ENCODE data around the gene PLAC9.
"Not testable (repeated sequence)": the region's sequence is repeated elsewhere in the genome, so short reads cannot be mapped to it uniquely, and the experiment has no call there.

Gene PLAC9

DNA sequence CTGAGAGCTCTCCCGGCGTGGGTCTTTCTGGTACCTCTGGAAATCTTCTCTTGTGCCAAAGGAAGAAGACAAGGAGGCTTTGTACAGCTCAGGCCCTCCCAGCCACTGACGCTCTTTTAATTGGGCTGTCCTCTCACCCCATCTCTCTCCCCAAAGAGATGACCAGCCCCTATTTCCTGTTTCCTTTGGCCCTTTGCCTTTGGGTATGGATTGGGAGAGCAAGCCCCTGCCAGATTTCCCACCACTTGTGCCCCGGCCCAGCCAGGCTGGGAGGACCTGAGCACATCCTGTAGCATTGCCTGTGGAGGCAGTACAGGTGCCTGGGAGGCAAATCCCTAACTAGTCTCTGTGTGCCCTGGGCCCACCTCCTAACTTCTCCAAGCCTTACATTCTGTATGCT is 5.7 kb upstream of the PLAC9 start:
- DNase-seq (ENCODE audit: insufficient read length, low spot score) (no peak), FAIRE-seq (no peak)
- TF ChIP-seq POLR2A (IDR thresholded peaks at IDR 0.05; ENCODE audit: low read depth, low read length) = no peak

- no peak for TF ChIP-seq POLR2A (IDR thresholded peaks at IDR 0.05; ENCODE audit: low read depth, low read length)
- FAIRE-seq (no peak), DNase-seq (ENCODE audit: insufficient read length, low spot score) (no peak)
These were observed 1.0 kb upstream of the PLAC9 start for GRCh38 chr10:80131499-80131901.

DNA sequence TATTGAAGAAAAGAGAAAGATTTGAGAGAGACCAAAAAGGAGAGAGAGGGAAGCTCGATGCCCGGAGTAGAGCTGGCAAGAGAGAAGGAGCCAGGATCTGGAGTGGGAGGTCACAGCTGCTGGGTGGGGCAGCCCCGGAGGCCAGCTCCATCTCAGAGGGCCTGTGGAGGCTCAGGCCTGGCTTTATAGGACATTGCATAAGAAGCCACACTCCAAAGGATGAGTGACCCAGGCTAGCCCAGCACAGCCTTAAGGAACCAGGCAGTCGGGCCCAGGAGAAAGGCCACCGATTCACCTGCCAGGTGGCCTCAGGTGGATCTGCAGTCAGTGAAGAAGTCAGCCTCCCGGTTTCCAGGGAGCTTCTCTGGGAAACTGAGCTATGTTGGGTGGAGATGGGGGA is 676 bp downstream of the PLAC9 start:
- DNase-seq (ENCODE audit: insufficient read length, low spot score) = no peak
- FAIRE-seq = no peak
- TF ChIP-seq POLR2A (IDR thresholded peaks at IDR 0.05; ENCODE audit: low read depth, low read length) = no peak

DNA sequence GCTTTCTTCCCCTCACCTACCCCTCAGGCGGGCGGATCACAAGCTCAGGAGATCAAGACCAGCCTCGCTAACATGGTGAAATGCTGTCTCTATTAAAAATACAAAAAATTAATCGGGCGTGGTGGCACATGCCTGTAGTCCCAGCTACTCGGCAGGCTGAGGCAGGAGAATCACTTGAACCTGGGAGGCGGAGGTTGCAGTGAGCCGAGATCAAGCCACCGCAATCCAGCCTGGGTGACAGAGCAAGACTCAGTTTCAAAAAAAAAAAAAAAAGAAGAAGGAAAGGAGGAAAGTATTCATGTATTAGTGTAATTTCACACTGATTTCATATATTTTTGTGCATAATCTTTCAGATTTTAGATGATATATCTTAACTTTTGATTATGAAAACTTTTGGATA is 1.2 kb downstream of the PLAC9 start:
- FAIRE-seq; DNase-seq (ENCODE audit: insufficient read length, low spot score): not testable (repeated sequence)

DNA sequence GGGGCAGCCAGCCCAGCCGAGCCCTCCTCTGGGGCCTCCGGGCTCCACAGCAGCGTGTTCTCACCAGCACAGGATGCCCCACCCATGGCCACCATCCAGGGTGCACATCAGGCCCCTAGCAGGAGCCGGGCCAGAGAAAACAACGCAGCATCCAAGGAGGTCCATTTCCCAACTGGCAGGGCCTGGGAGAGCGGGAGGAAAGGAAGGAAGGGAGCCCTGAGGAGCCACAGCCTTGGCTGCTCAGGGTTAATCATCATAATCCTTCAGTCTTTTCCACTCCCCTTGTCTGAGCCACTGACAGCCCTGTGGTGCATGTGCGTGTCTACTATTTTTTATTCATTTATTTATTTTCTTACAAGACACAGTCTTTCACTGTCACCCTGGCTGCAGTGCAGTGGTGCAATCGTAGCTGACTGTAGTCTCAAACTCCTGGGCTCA is 3.6 kb downstream of the PLAC9 start:
- DNase-seq (ENCODE audit: insufficient read length, low spot score) = peak; percentile 75
- no peak for FAIRE-seq
- no peak for TF ChIP-seq POLR2A (IDR thresholded peaks at IDR 0.05; ENCODE audit: low read depth, low read length)

DNA sequence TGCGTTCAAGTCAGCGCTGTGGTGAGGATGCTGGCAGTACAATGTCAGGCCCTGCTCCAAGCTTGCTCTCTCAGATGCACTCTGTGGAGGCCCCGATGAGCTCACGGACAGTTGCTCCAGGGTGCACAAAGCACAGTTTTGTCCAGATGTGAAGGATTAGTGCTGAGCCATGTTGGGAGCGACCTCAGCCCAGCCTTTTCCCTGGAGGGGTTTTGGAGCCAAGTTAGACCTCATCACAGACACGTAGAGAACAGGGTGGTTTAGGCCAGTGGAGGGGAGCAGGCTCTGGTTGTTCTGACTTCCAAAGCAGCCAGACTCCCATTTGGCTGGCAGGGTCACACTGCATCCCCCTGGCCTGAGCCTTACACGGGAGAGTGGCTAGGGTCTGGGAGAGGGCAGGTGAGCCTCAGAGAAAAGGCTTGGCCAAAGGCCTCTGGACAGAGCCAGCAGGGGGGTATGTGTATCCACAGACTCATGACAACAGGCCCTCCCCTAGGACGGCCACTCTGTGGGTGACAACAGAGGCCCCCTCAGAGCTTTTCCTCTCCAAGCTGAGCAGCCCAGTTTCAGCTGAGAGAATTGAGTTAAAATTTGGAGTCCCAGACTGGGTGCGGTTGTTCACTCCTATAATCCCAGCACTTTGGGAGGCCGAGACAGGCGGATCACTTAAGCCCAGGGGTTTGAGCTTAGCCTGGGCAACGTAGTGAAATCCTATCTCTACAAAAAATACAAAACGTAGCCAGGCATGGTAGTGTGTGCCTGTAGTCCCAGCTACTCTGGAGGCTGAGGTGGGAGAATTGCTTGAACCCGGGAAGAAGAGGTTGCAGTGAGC is 4.7 kb downstream of the PLAC9 start:
- FAIRE-seq = no peak
- no peak for DNase-seq (ENCODE audit: insufficient read length, low spot score)

DNA sequence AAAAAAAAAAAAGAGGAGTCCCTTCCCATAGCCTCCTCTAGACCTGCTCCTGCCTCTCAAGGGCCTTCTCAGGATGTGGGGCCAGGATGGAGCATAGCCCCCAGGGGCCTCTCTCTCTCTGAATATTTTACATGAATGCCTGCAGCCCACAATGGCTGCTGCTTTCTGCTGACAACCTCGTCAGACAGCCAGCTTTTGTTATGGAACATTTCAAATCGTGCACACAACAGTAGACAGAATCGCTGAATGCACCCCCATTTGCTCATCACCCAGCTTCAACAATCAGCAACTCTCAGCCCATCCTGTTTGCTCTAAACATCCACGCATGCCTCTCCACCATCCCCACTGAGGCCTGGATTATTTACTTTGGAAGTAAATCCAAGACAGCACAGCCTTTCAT is 5.4 kb downstream of the PLAC9 start:
- DNase-seq (ENCODE audit: insufficient read length, low spot score) (no peak), FAIRE-seq (no peak)
- TF ChIP-seq POLR2A (IDR thresholded peaks at IDR 0.05; ENCODE audit: low read depth, low read length) = no peak

More for the DNA sequence above, 4.7 kb downstream of the PLAC9 start:
- TF ChIP-seq POLR2A (IDR thresholded peaks at IDR 0.05; ENCODE audit: low read depth, low read length) = no peak

DNA sequence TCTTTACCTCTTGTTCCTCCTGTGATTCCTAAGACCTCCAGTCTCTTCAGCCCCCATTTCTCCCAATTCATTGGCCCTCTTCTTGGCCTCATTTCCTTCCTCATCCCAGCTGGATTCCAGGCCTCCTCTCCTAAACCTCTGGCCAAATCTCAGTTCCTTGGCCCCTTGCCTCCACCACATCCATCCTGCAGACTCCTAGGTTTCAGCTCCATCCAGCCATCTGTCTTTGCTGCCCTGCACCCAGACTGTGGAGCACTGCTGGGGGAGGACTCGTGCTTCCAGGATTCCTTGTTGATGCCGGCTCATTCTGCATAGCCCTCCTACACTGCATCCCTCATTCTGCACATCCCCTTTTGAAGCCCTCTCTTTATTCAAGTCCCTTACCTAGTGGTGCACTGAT is 6.7 kb downstream of the PLAC9 start:
- FAIRE-seq (no peak), DNase-seq (ENCODE audit: insufficient read length, low spot score) (no peak)
- no peak for TF ChIP-seq POLR2A (IDR thresholded peaks at IDR 0.05; ENCODE audit: low read depth, low read length)

- DNase-seq (ENCODE audit: insufficient read length, low spot score) (no peak), FAIRE-seq (no peak)
- TF ChIP-seq POLR2A (IDR thresholded peaks at IDR 0.05; ENCODE audit: low read depth, low read length) = no peak
These were observed 7.7 kb downstream of the PLAC9 start for GRCh38 chr10:80140251-80140650.

DNA sequence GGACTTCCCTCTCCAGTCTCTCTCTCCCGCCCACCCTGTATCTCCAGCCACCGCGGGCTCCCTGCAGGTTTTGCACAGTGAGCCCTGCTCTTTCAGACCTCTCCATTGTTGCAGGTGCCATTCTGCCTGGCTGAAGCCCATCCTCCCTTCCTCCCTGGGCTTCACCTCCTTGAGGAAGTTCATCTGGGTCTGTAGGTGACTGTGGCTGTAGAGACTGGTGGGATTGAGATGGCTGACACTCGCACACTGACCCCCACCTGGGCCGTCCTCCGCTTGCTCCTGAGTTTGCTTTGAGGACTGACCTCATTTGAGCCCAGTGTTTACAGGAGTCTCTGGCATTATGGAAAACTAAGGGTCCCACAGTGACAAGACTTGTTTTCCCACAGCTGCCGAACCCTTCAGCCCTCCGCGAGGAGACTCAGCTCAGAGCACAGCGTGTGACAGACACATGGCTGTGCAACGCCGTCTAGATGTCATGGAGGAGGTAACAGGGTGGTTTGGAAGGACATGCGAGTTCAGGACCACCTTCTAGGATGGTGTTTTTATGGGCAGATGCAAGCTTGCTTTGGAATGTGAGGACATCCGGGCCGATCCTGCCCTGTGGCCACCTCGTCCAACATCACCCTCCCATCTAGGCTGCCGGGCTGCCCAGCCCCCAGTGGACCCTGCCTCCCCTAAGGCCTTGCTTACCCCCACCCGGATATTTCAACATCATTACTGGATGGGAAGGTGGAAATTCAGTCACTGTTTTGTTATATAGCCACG is 9.3 kb downstream of the PLAC9 start:
- TF ChIP-seq POLR2A (IDR thresholded peaks at IDR 0.05; ENCODE audit: low read depth, low read length) = no peak
- DNase-seq (ENCODE audit: insufficient read length, low spot score) = no peak
- FAIRE-seq = no peak

- FAIRE-seq = no peak
- no peak for TF ChIP-seq POLR2A (IDR thresholded peaks at IDR 0.05; ENCODE audit: low read depth, low read length)
- DNase-seq (ENCODE audit: insufficient read length, low spot score) = no peak
These were observed 11.7 kb downstream of the PLAC9 start for GRCh38 chr10:80144067-80144695.

- no peak for DNase-seq (ENCODE audit: insufficient read length, low spot score)
- no peak for FAIRE-seq
- no peak for TF ChIP-seq POLR2A (IDR thresholded peaks at IDR 0.05; ENCODE audit: low read depth, low read length)
These were observed 12.2 kb downstream of the PLAC9 start for GRCh38 chr10:80144696-80145131.

- DNase-seq (ENCODE audit: insufficient read length, low spot score) = not testable (repeated sequence)
- peak; percentile 52 for FAIRE-seq
These were observed 13.1 kb downstream of the PLAC9 start for GRCh38 chr10:80145406-80146308.

Measured in H54 (cell line).